HEK293T (cell line): ENCODE results near the gene CHL1.

Experiments
- BHLHE40 ChIP-seq: fragments of 450-650 bp; IDR thresholded peaks from 2 replicates; pipeline ENCODE4 v1.6.1; 2016; ENCODE audit warnings: mild to moderate bottlenecking, moderate library complexity, borderline replicate concordance
- FOXA1 ChIP-seq: fragments of 450-650 bp; IDR thresholded peaks from 2 replicates; pipeline ENCODE4 v1.6.1; 2016; ENCODE audit warnings: mild to moderate bottlenecking
- FOXM1 ChIP-seq: fragments of 450-650 bp; IDR thresholded peaks from 2 replicates; pipeline ENCODE4 v1.6.1; 2017; ENCODE audit warnings: mild to moderate bottlenecking, borderline replicate concordance
- NFRKB ChIP-seq: fragments of 450-650 bp; IDR thresholded peaks from 2 replicates; pipeline ENCODE4 v1.6.1; 2016; ENCODE audit warnings: mild to moderate bottlenecking, moderate library complexity
- SP1 ChIP-seq: fragments of 450-650 bp; IDR thresholded peaks from 2 replicates; pipeline ENCODE4 v1.6.1; 2017
- TF ChIP-seq, protein P1 (sequence below): fragments of 450-650 bp; IDR thresholded peaks from 2 replicates; pipeline ENCODE4 v1.6.1; 2016

DNA sequence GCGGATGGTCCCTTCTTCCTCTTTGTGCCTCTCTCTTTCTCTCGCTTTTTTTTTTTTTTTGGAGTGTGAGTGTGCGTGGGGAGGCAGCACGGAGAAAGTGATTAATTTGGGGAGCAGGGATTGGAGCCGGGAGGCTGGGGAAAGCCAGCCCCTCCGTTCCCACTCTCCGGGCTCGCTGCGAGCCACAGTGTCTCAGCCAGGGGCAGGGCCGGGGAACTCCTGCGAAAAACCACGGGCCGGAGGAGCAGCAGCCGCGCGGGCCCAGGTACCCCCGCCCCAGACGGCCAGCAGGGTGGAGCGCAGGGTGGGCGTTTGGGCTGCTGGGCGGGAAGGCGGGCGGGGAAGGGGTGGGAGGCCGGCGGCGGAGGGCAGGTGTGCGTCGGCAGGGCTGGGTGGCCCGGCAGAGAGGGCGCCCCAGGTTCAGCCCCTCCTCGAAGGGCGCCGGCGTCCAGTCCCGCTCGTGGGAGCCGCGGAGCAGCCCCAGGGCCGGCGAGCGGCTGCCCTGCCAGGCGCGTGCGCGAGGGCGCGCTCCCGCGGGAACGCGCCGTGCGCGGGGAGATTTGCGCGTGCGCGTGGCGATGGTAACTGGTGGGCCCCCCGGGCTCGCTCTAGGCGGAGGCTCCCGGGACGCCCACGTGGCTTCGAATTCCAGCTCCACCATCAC, 1.4 kb downstream of the CHL1 start:
- no peak for TF ChIP-seq FOXA1
- TF ChIP-seq FOXM1 = no peak
- TF ChIP-seq NFRKB = no peak
- TF ChIP-seq BHLHE40 = no peak
- TF ChIP-seq SP1 = no peak
- TF ChIP-seq, protein P1, sequence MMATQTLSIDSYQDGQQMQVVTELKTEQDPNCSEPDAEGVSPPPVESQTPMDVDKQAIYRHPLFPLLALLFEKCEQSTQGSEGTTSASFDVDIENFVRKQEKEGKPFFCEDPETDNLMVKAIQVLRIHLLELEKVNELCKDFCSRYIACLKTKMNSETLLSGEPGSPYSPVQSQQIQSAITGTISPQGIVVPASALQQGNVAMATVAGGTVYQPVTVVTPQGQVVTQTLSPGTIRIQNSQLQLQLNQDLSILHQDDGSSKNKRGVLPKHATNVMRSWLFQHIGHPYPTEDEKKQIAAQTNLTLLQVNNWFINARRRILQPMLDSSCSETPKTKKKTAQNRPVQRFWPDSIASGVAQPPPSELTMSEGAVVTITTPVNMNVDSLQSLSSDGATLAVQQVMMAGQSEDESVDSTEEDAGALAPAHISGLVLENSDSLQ = no peak
